Limb (tissue), 2 donors: ENCODE data around the gene TMEM156.
"Not testable (repeated sequence)": the region's sequence is repeated elsewhere in the genome, so short reads cannot be mapped to it uniquely, and the experiment has no call there.

Source experiments
- DNase-seq, 2 donors: peaks; one replicate each; pipeline ENCODE4 v3.0.0-alpha.2; 2016; ENCODE audit errors: extremely low spot score in 2 of 2

The TMEM156 gene

GRCh38 chr4:38993683-38994082 is 38.5 kb downstream of the TMEM156 start:
- DNase-seq = no peak

DNA sequence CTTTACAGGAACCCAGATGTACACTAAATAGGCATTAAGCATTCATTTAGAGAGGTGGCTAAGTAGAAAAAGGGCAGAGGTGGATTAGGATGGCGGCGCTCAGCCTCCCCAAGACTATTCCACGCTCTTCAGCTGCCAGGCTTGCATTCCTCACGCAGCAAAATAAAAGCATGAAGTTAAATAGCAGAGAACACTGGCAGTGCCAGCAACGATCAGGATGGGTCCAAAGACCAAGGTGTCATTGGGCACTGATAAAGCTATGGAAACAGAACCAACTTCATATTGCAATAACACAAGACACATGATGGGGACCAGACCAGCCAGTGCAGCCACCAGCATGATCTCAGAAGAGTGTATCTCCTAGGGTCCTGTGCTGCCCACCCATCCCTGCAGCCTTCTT is 42.0 kb downstream of the TMEM156 start:
- no peak for DNase-seq

- no peak for DNase-seq
These were observed 42.7 kb downstream of the TMEM156 start for GRCh38 chr4:38989487-38989886.

DNA sequence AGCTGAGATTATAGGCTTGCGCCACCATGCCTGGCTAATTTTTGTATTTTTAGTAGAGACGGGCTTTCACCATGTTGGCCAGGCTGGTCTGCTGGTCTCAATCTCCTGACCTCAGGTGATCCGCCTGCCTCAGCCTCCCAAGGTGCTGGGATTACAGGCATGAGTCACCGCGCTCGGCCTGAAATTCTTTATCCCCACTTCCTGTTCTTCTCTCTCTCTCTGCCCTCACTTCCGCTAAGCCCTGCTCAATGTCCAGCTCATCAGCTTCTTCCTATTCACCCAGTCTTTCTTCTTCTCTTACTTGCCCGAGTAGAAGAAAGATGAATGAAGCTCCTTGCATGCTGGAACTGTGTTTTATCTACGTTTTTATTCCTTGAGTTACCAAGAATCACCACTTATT is 43.9 kb downstream of the TMEM156 start:
- not testable (repeated sequence) for DNase-seq

DNA sequence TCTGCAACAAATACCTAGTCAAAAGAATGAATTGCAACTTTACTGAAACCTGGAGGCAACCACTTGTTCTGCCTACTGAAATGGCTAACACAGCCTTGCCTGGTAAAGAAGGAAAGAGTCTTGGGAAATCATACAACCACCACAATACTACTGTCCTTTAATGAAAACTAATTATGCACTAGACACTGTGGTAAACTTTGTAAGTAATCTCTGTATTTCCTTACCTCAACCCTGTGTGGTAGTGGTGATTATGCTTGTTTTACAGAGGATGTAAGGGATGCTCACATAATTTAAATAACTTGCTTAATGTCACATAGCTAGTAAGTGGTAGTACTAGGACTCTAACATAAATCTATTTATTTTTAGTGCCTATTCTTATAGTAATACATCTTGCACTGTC is 44.7 kb downstream of the TMEM156 start:
- no peak for DNase-seq

GRCh38 chr4:38985410-38986100 is 46.7 kb downstream of the TMEM156 start:
- DNase-seq = no peak

DNA sequence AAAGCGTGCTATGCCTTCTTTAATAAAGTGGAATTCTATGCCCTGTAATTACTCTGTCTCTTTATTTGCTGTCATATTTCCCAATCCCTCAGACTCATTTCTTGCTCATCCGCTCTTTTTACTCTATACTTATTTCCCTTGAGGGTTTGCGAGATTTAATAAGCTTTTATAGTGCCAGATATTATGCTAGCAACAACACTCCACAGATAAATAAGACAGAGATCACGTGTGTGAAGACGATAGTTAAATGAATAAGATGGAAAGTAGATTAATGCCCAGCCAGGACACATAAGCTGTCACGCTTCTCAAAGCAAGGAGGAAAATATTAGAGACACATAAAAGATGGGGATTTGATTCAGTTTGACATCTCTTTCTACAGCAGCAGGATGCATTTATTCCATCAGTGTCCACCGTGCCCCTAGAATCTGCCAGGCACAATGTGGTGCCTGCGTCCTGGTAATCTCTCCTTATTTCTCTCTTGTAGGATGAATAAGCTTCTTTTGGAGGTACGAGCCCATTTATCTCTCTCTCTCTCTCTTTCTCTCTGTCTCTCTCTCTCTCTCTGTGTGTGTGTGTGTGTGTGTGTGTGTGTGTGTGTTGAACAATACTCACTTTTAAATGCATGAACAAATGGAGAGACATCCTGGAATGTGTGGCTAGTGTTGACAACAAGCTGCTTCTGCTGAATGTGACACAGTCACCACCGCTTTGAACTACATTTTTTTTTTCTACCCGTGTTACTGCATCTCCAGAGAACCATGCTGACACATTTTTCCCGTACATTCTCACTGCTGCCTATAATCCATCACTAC is 48.2 kb downstream of the TMEM156 start:
- DNase-seq = peak in 1 of 2 donors; percentile 10

DNA sequence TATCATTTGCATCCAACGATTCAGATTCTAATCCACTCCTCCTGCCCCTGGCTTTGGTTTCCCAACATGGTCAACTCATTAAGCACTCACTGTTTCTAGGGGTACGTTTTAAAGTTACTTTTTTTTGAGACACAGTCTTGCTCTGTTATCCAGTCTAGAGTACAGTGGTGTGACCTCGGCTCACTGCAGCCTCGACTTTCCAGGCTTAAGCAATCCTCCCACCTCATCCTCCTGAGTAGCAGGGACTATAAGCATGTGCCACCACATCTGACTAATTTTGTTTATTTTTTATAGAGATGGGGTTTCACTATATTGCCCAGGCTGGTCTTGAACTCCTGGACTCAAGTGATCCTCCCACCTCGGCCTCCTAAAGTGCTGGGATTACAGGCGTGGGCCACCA is 48.9 kb downstream of the TMEM156 start:
- no peak for DNase-seq

DNA sequence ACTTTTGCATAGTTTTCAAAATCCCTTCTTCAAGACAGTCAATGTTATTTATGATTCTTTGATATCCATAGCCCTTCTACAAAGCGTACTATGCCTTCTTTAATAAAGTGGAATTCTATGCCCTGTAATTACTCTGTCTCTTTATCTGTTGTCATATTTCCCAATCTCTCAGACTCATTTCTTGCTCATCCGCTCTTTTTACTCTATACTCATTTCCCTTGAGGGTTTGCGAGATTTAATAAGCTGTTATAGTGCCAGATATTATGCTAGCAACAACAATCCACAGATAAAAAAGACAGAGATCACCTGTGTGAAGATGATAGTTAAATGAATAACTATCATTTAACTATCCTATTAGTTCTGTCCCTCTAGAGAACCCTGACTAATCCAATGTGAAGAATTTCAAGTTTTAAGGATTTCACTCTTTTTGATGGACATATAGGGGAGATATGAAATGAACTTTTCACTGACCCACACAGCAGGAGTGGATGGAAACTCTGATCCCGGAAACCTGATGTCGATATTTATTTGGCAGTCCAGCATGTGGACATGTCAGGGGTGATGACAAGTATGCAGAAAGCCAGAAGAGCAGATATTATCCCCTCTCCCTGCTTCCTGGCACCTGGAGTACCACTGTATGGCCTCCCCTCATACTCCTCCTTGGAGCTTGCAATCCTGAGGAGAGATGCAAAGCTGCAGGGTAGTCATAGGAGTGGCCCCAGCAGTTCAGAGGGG is 49.7 kb downstream of the TMEM156 start:
- DNase-seq = no peak

GRCh38 chr4:38980903-38981676 is 51.1 kb downstream of the TMEM156 start:
- DNase-seq = no peak

GRCh38 chr4:38979511-38980230 is 52.5 kb downstream of the TMEM156 start:
- no peak for DNase-seq

- DNase-seq = no peak
These were observed 53.1 kb downstream of the TMEM156 start for GRCh38 chr4:38979081-38979480.

- no peak for DNase-seq
These were observed 55.9 kb downstream of the TMEM156 start for GRCh38 chr4:38976308-38976707.

GRCh38 chr4:38968668-38969067 is 63.5 kb downstream of the TMEM156 start:
- no peak for DNase-seq

DNA sequence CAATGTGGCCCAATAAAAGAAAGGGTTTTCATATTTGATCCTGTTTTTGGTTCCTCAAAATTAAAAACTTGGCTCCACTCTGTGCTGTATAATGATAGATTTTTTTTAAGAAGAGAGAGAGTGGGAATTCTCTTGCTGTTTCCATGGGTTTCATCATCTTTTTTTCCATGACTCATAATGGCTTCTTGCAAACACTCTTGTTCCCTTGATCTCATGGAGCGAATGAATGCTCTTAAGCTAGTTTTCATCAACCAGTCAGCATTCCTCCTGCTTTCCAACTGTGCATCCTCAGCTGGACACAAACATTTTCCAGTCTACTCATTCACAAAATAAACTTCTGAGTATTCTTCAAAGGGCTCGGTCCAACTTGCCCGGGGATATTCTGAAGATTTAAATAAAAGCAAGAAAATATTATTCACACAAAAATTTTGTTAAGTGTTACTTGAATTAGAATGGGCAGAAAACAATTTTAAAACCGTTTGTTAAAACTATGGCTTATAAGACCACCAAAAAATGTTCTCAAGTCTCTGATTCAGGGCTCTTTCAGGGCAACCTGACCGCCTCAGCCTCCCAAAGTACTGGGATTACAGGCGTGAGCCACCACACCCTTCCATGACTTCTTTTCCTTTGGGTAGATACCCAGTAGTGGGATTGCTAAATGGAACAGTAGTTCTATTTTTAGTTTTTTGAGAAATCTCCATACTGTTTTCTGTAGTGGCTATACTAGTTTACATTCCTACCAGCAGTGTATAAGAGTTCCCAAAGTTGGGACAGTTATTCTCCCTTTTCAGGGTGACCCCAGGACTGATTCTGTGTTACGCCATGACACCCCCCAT is 64.7 kb downstream of the TMEM156 start:
- no peak for DNase-seq

DNA sequence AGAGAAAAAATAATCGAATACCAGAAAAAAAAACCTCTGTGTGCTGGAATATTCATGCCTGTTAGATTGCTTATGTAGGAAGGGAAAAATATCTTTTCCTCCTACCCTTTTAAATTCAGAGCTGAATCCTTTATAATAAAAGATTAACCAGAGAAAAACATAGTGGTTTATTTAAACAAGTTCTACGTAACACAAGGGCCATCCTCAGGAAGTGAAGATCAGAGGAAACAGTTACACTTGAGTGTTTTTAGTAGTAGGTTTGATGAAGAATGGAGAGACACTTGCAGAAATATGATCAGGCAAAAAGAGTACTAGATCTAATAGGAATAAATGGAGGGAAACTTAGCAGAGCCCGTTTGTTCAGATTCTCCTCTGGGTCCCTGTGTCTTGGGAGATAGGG is 66.3 kb downstream of the TMEM156 start:
- DNase-seq = no peak

- no peak for DNase-seq
These were observed 67.0 kb downstream of the TMEM156 start for GRCh38 chr4:38964942-38965775.

DNA sequence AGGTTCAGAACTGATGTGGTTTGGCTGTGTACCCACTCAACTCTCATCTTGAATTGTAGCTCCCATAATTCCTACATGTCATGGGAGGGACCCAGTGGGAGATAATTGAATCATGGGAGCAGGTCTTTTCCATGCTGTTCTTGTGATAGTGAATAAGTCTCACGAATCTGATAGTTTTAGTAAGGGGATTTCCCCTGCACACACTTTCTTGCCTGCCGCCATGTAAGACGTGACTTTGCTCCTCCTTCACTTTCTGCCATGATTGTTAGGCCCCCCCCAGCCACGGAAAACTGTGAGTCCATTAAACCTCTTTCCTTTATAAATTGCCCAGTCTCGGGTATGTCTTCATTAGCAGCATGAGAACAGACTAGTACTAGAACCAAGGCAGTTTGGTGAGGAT is 73.0 kb downstream of the TMEM156 start:
- not testable (repeated sequence) for DNase-seq
